DND-41 (cell line): Measurements from ENCODE around the gene MEGF11.

ENCODE experiments used
- ATAC-seq: fragments of 200-7000 bp; cut with Tn5 transposase; 3 replicates; pipeline ENCODE4 v1.9.1; 2021; ENCODE audit warnings: low read depth; ENCODE audit not compliant: insufficient read depth
- DNase-seq: peaks from one replicate; pipeline ENCODE4 v3.0.0-alpha.2; 2020
- H2AFZ ChIP-seq: 2 replicates; pipeline ENCODE4 v1.6.0; 2012; ENCODE audit warnings: low read depth, low read length
- H3K27ac ChIP-seq: 2 replicates; pipeline ENCODE4 v1.5.1; 2012; ENCODE audit warnings: low read length, inconsistent platforms
- H3K27me3 ChIP-seq: fragments of 200-600 bp; sonication (generic); 2 replicates; pipeline ENCODE4 v1.6.0; 2012; ENCODE audit warnings: low read length, mild to moderate bottlenecking, inconsistent platforms; ENCODE audit not compliant: insufficient read depth, poor library complexity
- H3K36me3 ChIP-seq: 2 replicates; pipeline ENCODE4 v1.5.1; 2012; ENCODE audit warnings: low read length, inconsistent platforms; ENCODE audit not compliant: insufficient read depth
- H3K4me1 ChIP-seq: 2 replicates; pipeline ENCODE4 v1.5.1; 2012; ENCODE audit warnings: mild to moderate bottlenecking, low read length; ENCODE audit not compliant: insufficient read depth
- H3K4me2 ChIP-seq: 2 replicates; pipeline ENCODE4 v1.6.0; 2012; ENCODE audit warnings: mild to moderate bottlenecking, moderate library complexity, low read length, inconsistent platforms; ENCODE audit not compliant: insufficient read depth
- H3K4me3 ChIP-seq, 2 experiments: fragments of 200-600 bp in 1 of 2; shearing (Covaris generic) in 1 of 2; 2 replicates each; pipeline ENCODE4 v1.5.1; 2012 to 2016; ENCODE audit warnings: inconsistent platforms in 2 of 2, low read length in 2 of 2, mild to moderate bottlenecking in 2 of 2, low read depth in 1 of 2, moderate library complexity in 1 of 2
- H3K79me2 ChIP-seq: 2 replicates; pipeline ENCODE4 v1.6.0; 2012; ENCODE audit warnings: low read length, inconsistent platforms; ENCODE audit not compliant: insufficient read depth
- H3K9ac ChIP-seq: 2 replicates; pipeline ENCODE4 v1.6.0; 2012; ENCODE audit warnings: low read depth, mild to moderate bottlenecking, inconsistent platforms, low read length, moderate library complexity
- H3K9me3 ChIP-seq: 2 replicates; pipeline ENCODE4 v1.5.1; 2012; ENCODE audit warnings: low read length, moderate library complexity, mild to moderate bottlenecking, inconsistent platforms; ENCODE audit not compliant: insufficient read depth, severe bottlenecking
- H4K20me1 ChIP-seq: 2 replicates; pipeline ENCODE4 v1.6.0; 2012; ENCODE audit warnings: low read length; ENCODE audit not compliant: insufficient read depth
- CTCF ChIP-seq: IDR thresholded peaks from 2 replicates; pipeline ENCODE4 v1.5.1; 2012; ENCODE audit warnings: borderline replicate concordance, low read length, moderate library complexity, mild to moderate bottlenecking; ENCODE audit not compliant: poor library complexity, severe bottlenecking; ENCODE audit errors: extremely low read depth
- EZH2 ChIP-seq: IDR thresholded peaks from 3 replicates; pipeline ENCODE4 v1.6.1; 2012; ENCODE audit warnings: borderline replicate concordance, low read depth, mild to moderate bottlenecking, moderate library complexity, low read length, inconsistent platforms; ENCODE audit not compliant: severe bottlenecking

Gene MEGF11

GRCh38 chr15:66019368-66019767, 234.2 kb downstream of the MEGF11 start:
- no peak overlapping the region for H3K9ac ChIP-seq
- no peaks in the 10 kb centered on the region for H3K4me1 ChIP-seq
- H3K36me3 ChIP-seq: no peaks in the 10 kb centered on the region
- H3K4me3 ChIP-seq: no peak overlapping the region
- H3K4me2 ChIP-seq: no peak overlapping the region
- H3K9me3 ChIP-seq: no peaks in the 10 kb centered on the region
- H3K79me2 ChIP-seq: no peaks in the 10 kb centered on the region
- no peak for ATAC-seq
- peaks cover 2% of the 10 kb centered on the region for H3K27me3 ChIP-seq
- no peaks in the 10 kb centered on the region for H4K20me1 ChIP-seq
- H2AFZ ChIP-seq: no peak overlapping the region
- no peak for TF ChIP-seq EZH2
- no peak for TF ChIP-seq CTCF
- DNase-seq: no peak
- H3K27ac ChIP-seq: no peak overlapping the region

- Histone ChIP-seq H3K79me2 (no peaks in the 10 kb centered on the region), H4K20me1 (no peaks in the 10 kb centered on the region), H3K9me3 (no peaks in the 10 kb centered on the region), H3K4me2 (no peak overlapping the region), H3K36me3 (no peaks in the 10 kb centered on the region), H3K27me3 (peaks cover 2% of the 10 kb centered on the region), H3K9ac (no peak overlapping the region), H3K4me3 (no peak overlapping the region), H3K27ac (no peak overlapping the region), H3K4me1 (no peaks in the 10 kb centered on the region), H2AFZ (no peak overlapping the region)
- TF ChIP-seq CTCF: no peak
- no peak for DNase-seq
- no peak for ATAC-seq
Observed at GRCh38 chr15:66018488-66018797, 235.1 kb downstream of the MEGF11 start.

- H3K4me1 ChIP-seq: no peaks in the 10 kb centered on the region
- no peak overlapping the region for H3K4me2 ChIP-seq
Observed at GRCh38 chr15:66017792-66018487, 235.6 kb downstream of the MEGF11 start.

More at GRCh38 chr15:66017792-66018487, 235.6 kb downstream of the MEGF11 start:
- no peak for TF ChIP-seq EZH2
- TF ChIP-seq CTCF: no peak
- Histone ChIP-seq H3K27ac (no peak overlapping the region), H3K9me3 (no peaks in the 10 kb centered on the region), H3K36me3 (no peaks in the 10 kb centered on the region), H3K4me3 (no peak overlapping the region), H3K27me3 (no peaks in the 10 kb centered on the region), H3K9ac (no peak overlapping the region), H3K79me2 (no peaks in the 10 kb centered on the region), H2AFZ (no peak overlapping the region), H4K20me1 (no peaks in the 10 kb centered on the region)
- ATAC-seq: no peak
- no peak for DNase-seq
